Activated naive CD8-positive, alpha-beta T cell treated with anti-CD3 and anti-CD28 coated beads, Interleukin-2, amount 50 U/mL, for 16 hours (primary cell): ENCODE data around the gene NDUFB2.
"Not testable (repeated sequence)": the region's sequence is repeated elsewhere in the genome, so short reads cannot be mapped to it uniquely, and the experiment has no call there.

Experiments used
- DNase-seq: peaks from one replicate; pipeline ENCODE4 v3.0.0-alpha.2; 2020; ENCODE audit warnings: low read depth, low spot score

The NDUFB2 gene

DNA sequence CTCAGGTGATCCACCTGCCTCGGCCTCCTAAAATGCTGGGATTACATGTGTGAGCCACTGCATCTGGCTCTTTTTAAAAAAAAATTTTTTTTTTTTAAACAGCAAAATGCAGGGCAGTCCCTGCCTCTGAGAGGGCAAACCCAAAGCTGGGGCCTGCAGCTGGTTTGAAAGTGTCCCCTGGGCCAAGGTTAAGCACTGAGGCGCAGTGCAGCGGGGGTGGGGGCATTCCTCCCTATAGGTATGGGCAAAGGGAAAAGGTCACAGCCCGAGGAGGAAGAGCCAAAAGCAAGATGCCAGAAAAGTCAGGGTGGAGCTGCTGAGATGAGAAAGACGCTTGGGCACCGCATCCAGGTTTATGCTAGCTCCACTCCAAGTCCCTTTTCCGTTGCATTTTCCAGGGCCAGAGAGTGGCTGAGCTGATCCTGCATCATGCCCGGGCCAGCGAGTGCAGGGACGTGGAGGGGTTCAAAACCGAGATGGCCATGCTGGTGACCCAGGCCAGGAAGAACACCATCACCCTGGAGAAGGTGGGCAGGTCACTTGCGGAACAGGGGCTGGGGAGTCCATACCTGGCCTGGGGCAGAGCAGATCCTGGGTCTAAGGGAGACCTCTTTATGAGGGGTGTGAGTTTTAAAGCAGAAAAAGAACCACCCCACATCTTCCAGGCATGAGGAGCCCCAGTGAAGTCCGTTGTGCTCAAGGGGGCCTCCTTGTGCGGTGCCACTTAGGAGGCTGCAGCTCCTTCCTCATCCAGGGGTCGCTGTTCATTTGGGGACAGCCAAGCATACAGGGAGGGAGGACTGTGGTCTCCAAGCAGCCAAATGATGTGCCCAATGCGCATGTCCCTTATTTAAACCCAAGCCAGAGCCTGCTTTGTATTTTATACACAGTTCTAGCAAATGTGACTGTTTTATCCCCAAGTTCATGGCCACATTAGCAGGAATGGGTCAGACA, 7.0 kb upstream of the NDUFB2 start:
- no peak for DNase-seq

DNA sequence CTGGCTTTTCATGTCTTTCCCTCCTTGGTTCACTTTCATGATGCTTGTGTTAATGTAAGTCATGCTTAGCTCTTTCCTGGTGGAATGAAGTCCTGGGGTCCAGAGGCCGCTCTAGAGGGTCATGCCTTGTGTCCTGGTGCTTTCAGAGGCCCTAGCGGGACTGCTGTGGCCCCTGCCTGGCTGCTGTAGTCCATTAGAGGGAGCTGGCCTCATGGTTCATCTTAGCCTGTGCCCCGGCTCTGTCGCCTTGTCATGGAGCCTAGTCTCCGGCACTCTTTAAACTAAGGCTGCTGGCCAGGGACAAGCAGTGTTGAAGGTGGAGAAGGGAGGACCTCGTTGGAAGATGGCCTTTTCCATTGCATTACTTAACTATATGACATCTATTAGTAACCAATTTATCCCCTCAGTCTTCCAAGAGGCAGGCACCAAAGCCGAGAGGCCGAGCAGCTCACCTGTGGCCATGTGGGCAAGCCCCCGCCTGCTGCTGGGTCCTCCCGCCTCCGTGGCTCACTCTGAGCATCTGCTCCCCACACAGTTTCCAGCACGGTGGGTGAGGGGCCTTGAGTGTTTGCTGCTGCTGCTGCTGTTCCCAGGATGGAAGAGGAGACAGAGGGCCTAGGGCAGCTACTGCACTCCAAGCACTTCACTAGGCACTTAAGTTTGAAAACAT, 5.0 kb upstream of the NDUFB2 start:
- no peak for DNase-seq

DNA sequence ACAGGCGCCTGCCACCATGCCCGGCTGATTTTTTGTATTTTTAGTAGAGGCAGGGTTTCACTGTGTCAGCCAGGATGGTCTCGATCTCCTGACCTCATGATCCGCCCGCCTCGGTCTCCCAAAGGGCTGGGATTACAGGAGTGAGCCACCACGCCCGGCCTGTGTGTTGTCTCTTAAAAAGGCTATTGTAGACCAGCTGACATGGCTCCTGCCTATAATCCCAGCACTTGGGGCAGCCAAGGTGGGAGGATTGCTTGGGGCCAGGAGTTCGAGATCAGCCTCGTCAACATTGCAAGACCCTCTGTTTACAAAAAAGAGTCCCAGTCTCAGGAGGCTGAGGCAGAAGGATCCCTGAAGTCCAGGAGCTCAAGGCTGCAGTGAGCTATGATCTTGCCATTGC, 2.7 kb upstream of the NDUFB2 start:
- not testable (repeated sequence) for DNase-seq

DNA sequence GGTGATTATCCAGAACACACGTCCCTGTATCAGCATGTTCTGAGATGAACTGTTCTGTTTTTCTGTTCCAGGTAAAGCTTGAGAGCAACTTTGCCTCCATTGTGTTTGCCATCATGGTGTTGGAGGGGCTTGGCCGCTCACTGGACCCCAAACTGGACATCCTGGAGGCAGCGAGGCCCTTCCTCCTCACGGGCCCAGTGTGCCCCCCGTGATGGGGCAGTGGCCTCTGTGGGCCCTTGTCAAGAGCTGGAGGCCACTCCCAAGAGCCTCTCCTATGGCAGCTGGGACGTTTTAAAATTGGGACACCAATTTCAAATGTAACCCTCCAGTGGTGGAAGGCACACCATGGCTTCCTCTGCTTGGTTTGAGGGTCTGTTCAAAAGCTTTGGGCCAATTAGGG, 1.9 kb upstream of the NDUFB2 start:
- DNase-seq, result no peak

DNA sequence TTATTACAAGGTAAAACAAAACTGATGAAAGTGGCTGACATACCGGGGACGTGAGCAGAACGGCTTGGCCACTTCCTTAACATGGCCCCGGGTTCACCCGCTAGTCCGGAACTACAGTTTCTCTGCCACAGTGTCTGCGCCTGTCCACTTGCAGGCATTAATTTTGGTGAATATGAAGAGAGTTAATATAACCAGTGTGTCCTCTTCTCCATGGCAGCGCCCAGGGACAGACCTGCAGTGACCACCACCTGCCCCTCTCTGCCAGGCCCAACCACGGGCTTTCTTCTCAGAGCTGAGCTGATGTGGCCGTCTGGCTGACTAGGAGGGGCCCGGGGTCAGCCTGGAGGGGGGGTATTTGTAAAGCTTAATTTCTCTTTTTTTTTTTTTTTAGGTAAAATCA, 1.1 kb upstream of the NDUFB2 start:
- no peak for DNase-seq

DNA sequence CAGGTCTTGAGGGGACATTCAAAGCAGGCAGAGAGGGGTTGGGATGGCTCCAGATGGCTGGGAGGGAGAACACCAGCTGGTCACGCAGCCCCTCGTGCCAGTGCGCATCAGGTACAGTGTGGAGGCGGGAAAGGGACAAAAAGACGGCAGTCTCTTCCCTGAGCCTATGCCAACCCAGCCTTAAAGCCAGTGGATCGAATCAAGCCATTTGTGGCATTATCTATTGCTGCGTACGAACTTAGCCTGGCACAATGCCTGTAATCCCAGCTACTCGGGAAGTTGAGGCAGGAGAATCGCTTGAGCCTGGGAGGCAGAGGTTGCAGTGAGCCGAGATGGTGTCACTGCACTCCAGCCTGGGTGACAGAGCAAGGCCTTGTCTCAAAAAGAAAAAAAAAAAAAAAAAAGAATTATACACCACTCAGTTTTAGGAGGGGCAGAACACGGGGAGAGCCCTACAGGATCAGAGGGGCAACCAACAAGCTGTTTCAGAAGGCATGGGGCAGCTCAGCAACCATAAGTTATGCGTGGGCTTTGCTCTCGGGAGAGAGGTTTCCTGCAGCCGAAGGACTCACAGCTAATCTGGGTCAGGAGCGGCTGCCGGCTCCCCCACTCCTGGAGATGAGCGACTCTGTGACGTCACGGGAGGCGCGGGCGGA, 356 bp upstream of the NDUFB2 start:
- no peak for DNase-seq

DNA sequence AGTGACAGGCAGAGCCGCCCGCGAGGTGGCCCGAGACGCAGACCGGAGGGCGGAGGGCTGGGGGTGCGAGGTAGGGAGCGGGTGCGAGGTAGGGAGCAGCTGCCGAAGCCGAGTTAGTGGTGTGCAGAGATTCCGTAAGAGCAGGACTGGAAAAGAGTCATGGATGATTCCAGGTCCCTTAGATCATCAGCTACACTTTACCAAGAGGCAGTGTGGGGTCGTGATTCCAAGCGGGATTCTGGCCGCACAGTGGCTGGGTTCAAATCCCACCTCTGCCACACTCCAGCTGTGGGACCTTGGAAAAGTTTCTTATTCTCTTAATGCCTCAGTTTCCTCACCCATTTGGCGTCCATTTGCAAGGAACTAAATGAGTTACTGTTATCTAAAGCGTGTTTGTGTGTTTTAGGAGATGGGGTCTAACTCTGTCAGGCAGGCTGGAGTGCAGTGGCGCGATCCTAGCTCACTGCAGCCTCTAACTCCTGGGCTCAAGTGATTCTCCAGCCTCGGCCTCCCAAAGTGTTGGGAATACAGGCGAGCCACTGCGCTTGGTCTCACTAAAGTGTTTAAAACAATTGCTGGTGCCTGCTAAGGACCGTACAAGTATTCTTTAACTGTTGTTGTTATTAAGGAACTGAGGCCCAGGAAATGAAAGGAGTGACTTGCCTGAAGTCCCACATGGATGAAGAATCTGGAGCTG, 1.1 kb downstream of the NDUFB2 start:
- no peak for DNase-seq

DNA sequence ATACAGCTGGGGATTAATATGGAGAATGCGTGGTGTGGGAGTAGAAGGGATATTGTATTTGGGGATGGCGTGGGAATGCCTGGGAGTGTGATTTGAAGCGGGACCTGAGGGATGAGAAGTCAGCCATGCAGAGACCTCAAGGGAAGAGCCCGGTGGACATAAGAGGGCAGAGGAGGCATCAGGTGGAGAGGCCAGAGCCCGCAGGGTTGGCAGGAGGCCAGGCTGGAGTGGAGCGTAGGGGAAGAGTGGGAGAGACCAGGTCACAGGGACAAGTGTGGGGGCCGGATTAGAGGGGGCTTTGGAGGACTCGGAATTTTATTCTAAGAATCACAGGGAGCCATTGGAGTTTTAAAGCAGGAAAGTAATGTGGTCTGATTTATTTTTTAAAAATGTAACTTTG, 2.0 kb downstream of the NDUFB2 start:
- DNase-seq, result no peak

DNA sequence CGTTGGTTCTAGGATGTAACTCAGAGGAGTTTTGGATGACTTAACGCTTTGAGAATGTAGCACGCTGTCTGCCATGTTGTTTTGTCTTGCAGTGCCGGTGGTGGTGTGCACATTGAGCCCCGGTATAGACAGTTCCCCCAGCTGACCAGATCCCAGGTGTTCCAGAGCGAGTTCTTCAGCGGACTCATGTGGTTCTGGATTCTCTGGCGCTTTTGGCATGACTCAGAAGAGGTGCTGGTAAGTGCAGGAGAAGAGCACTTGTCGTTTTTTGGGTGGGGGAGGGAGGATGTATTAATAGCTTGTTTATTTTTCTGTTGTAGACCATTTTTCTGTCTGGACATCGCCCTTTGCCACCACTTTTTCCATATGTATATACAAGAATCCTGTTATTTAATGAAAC, 6.3 kb downstream of the NDUFB2 start:
- no peak for DNase-seq

DNA sequence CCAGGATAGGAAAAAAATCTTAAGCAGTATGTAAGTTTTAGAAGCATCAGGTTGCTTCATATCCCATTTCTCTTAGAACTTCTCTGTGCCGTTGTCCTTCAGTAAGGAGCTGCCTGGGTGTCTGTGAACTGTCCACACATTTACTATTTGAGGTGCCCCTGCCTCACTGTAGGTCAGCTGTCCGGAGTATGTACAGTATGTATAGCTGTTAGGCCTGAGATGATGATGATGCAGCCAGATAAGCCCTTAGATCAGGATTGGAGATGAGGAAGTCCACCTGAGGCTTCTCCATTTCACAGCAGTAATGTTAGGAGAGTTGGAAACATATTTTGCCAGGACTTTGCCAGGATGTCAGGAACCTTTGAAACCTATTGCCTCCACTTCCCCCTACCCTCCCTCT, 7.7 kb downstream of the NDUFB2 start:
- DNase-seq, result no peak

DNA sequence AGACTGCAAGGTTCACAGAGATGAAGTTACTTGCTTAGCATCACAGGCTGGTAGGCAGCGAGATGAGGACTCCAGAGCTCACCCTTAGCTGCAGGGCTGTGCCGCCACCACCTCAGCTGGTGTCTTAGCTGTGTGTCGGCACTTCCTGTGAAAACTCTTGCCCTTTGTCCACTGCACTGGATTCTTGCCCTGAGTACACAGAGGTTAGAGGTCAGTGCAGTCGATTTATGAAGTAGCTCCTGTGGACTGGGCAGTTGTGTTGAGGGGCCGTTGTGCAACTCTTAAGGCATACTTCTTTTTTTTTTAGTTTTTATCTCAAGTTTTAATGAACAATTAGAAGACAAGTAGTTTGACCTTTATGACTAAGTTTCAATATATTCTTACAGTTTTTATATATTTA, 10.6 kb downstream of the NDUFB2 start:
- DNase-seq, result no peak

DNA sequence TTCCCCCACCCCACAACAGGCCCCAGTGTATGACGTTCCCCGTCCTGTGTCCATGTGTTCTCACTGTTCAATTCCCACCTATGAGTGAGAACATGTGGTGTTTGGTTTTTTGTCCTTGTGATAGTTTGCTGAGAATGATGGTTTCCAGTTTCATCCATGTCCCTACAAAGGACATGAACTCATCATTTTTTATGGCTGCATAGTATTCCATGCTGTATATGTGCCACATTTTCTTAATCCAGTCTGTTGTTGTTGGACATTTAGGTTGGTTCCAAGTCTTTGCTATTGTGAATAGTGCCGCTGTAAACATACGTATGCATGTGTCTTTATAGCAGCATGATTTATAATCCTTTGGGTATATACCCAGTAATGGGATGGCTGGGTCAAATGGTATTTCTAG, 12.3 kb downstream of the NDUFB2 start:
- DNase-seq, result not testable (repeated sequence)

DNA sequence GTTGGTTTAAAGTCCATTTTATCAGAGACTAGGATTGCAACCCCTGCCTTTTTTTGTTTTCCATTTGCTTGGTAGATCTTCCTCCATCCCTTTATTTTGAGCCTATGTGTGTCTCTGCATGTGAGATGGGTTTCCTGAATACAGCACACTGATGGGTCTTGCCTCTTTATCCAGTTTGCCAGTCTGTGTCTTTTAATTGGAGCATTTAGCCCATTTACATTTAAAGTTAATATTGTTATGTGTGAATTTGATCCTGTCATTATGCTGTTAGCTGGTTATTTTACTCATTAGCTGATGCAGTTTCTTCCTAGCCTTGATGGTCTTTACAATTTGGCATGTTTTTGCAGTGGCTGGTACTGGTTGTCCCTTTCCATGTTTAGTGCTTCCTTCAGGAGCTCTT, 15.9 kb downstream of the NDUFB2 start:
- DNase-seq, result not testable (repeated sequence)

DNA sequence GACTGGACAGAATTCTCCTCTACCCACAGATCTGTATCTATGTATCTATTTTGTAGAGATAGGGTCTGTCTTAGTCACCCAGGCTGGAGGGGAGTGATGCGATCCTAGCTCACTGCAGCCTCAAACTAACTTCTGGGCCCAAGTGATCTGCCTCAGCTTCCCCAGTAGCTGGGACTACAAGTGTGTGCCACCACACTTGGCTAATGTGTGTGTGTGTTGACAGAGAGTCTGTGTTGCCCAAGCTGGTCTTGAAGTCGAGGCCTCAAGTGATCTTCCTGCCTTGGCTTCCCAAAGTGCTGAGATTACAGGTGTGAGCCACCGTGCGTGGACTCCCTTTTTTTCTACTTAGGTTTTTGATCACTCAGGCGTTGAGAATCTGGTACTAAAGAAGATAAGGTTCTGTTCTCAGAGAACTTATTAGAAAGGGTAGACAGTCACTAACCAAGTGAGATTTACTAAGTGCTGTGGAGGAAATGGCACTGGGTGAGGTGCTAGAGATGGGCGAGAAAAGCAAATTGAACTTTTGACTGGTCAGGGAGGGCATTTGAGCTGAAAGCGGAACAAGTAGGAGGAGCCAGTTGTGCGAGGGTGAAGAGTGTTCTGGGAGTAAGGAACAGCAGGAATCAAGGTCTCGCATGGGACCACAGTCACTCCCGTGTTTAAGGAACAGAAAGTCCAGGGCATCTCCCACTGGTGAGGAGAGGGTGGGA, 18.0 kb downstream of the NDUFB2 start:
- DNase-seq, result no peak

DNA sequence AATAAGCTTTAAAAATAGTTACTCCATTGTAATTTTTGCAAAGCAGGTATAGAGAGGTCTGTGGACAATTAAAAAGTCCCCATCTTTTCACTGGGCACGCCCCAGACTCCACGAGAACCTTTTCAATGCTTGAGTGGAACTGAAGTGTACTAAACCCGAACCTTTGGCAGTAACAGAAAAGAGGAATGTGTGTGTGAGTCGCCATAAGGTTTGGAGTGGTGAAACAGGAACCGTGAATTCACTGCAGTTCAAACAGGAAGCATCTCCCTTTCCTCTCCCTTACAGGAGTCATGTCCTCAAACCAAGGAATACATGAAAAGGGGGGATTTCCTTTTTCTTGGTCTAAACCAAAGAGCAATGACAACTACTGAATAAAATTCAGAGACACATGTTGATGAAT, 23.2 kb downstream of the NDUFB2 start:
- DNase-seq, result no peak

DNA sequence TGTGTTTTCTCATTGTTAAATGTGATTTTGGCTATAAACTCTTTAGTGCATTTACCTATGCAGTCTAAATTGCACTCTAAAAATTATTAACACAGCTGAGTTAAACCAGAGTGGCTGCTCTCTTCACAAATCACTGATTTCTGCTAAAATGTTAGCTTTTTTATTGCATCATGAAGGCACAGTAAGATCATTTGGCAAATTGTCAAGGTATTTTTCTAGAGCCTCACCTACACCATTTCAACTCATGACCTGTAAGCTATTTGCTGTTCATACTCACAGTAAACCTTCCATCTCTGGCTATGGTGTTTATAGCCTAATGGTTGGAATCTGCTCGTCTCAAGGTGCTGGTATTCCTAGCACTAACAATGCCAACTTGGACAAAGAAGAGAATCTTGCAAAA, 25.7 kb downstream of the NDUFB2 start:
- no peak for DNase-seq

DNA sequence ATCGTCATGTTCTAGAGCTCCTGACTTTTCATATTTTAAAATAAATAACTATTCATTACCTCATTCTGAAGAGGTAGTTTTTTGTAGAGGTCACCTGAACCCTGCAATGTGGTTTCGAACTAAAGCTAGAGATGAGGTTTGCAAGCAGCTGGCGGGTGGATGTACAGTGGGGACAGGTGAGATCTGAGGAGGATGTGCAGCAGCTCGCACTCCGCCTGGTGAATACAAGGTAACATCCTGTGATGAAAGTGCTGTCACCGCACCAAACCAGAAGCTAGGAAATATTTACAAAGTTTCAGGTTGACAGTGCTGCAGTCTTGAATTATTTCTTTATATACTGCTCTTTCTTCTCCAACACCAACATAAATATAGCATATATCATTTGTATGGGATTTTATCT, 26.5 kb downstream of the NDUFB2 start:
- no peak for DNase-seq

DNA sequence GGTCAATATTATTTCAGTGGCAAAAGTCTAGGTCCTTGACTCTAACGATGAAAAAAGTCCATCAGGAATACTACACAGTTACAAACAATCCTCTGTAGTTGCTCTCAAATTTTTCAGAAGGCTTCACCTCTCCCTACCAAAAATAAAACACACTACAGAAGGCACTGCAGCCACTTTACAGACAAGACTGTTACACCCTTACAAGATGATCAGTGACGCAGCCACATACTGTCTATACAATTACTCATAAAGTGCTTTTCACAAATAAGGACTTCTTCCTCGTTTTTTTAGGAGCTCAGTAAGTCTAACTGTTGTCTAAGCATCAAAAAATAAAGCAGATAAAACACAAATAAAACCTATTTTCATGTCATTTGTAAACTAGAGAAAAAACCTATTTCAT, 27.1 kb downstream of the NDUFB2 start:
- no peak for DNase-seq

DNA sequence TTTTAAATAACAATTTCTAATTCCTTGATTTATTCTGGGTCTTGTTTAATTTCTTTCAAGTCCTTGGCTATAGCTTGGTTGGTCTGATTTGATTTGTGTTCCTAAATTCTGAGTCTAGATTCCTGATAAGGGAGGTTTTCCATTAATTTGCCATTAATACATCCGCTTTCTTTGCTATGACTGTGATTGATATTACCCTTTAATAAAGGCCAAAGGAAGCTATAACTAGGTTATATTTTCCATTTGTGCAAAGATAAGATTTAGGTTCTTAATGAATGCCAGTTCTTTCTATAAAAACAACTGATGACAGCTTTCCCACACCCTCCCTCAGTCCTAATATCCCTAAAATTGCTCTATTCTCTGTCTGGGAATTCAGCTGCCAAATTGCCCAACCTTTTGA, 28.2 kb downstream of the NDUFB2 start:
- no peak for DNase-seq

DNA sequence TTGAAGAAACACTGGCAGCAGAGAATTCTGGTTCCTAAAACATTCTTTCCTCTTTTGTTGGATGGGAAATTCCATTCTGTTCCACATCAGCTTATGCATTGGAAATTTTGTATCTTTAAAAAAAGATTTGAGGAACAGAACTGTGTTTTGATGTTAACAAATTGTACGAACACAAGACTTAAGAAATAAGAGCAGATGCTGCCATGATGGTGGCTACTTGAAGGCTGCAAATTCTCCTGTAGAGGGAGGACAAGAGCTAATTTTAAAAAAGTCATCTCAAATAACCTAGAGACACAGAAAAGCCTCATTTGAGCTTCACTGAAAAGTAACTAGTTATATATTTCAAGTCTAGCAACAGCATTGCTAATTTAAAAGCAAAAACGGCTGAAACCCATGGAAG, 29.8 kb downstream of the NDUFB2 start:
- DNase-seq, result no peak

DNA sequence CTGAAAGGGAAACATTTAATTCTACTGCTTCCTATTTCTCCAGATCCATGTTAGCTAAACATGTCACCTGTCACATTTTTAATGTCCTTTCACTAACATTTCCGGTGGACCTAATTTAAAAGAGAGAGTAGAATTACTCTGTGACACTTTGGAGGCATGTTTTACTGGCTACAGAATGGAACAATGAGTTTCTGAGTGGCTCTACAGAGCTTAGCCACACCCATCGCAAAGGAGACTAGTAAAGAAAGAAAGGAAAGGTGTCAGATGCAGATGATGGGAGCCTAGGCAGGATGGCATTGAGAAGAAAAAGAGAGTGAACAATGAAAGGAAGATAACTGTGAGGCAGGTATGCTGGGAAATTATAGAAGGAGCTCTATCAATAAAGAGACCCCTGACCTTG, 35.9 kb downstream of the NDUFB2 start:
- DNase-seq, result no peak
